Activated T-helper 17 cell treated with anti-CD3 and anti-CD28 coated beads, Interleukin-2, amount 50 U/mL, for 72 hours (primary cell): Measurements from ENCODE around the gene SNRK. TPM values are rescaled to one million over a fixed set of nuclear protein-coding genes. Genes with fewer than 3 reads are reported as not detected.

Experiments used
- total RNA-seq, 2 donors: library from RNA; stranded (reverse); gene quantifications; one replicate each; pipeline ENCODE4 v1.2.3, GENCODE V29; 2022

SNRK gene
- total RNA-seq, 2 donors from 2014 or later, result 25.7 to 25.8 TPM

Other genes with a start within 250 kb of the SNRK start
- 1 to 10 TPM; 3.7 to 4.5 TPM for gene POMGNT2, start 180.5 kb upstream of the SNRK start, total RNA-seq